GM20000 (cell line): ENCODE data around the gene DBX1.

Source experiments
- DNase-seq: peaks from one replicate; pipeline ENCODE4 v3.0.0; 2012; ENCODE audit warnings: low spot score
- TF ChIP-seq, protein P1 (sequence below): IDR thresholded peaks from 2 replicates; pipeline ENCODE4 v1.5.1; 2012; ENCODE audit warnings: mild to moderate bottlenecking, control low read depth; ENCODE audit errors: extremely low read depth, missing control alignments

The DBX1 gene

DNA sequence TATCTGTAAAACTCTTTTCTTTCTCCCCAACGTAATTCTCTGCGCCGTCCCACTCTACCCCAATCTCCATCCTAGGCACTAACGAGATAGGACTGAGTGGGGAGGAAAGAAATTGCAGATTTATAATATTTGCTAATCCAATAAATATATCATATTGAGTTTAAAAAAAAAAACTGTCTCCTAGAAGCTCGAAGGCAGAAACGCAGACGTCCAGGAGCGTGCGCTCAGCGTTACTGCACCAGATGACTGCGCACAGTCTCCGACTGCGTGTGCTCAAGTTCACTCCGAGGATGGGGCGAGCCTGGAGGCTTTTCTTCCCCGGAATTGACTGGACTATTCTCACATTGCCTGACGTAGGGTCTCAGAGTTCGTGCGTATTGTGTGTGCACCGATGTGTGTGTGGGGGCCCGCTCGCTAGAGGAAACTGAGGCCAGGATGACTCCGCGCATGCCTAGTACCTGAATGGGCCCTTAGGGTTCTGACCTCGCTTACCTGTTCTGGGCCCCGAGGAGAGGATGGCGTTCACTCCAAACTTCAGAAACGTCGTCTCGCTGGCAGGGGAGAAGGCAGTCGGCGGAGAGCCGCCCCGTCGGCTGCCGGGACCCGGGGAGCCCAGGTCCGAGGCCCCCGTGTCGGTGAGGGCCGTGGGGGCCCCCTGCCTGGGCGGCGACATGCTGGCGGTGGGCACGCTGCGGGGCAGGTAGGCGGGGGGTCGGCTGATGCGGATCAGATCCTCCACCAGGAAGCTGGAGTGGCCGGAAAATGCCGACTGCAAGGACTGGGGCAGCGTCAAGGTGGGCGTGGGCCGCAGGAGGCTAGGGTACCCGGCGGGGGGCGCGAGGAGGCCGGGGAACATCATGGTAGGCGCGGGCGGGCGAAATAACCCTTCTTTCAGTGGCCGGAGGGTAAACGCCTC is 551 bp downstream of the DBX1 start:
- TF ChIP-seq, protein P1, sequence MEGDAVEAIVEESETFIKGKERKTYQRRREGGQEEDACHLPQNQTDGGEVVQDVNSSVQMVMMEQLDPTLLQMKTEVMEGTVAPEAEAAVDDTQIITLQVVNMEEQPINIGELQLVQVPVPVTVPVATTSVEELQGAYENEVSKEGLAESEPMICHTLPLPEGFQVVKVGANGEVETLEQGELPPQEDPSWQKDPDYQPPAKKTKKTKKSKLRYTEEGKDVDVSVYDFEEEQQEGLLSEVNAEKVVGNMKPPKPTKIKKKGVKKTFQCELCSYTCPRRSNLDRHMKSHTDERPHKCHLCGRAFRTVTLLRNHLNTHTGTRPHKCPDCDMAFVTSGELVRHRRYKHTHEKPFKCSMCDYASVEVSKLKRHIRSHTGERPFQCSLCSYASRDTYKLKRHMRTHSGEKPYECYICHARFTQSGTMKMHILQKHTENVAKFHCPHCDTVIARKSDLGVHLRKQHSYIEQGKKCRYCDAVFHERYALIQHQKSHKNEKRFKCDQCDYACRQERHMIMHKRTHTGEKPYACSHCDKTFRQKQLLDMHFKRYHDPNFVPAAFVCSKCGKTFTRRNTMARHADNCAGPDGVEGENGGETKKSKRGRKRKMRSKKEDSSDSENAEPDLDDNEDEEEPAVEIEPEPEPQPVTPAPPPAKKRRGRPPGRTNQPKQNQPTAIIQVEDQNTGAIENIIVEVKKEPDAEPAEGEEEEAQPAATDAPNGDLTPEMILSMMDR = no peak
- DNase-seq = no peak

DNA sequence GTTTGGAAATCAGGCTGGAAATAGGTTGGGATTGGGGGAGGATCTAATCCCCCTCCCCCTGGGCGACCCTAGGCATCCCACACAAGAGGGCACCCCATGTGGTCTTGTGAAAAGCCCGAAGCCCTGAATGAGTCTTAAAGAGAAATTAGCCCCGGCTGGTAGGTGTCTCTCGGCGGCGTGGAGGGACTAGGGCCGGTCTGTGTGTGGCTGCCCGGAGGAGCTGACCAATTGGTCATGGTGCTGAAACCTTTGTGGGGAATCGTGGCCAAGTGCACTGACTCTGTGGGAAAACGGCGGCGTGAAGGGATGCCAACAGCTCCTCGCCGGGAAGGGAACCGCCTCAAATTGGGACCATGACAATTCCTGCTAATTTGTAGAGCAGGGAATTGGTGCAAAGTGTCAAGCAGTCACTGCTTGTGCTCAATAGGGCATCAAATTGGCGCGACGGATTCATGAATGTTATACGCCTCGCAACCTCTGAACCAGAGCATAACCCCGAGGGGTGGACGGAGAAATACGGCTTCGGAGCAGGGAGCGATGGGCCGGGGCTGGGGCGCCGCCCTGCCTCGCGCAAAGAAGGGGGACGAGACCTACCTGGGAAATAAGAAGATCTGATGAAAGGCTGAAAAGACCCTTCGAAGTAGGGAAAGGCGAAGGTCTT is 1.5 kb downstream of the DBX1 start:
- TF ChIP-seq, protein P1 = no peak

DNA sequence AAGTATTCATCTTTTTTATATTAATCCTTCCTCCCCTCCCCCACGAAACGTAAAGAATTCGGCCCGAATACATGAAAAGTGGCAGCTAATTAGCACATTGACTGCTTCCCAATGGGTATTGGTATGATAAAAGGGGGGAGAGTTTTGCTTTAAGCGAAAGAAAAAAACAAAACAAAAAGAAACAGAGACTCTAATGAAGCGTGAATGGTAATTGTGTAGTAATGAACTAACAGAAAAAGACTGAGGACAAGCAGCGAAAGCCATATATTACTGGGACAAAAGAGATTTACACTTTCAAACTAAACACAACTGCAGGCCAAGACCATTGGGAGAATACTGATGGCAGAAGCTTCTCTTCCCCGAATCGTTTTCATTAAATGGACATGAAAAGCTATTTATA is 2.5 kb downstream of the DBX1 start:
- TF ChIP-seq, protein P1 = no peak
- peak; percentile 18 for DNase-seq

More for the DNA sequence above, 1.5 kb downstream of the DBX1 start:
- DNase-seq = peak; percentile 56

DNA sequence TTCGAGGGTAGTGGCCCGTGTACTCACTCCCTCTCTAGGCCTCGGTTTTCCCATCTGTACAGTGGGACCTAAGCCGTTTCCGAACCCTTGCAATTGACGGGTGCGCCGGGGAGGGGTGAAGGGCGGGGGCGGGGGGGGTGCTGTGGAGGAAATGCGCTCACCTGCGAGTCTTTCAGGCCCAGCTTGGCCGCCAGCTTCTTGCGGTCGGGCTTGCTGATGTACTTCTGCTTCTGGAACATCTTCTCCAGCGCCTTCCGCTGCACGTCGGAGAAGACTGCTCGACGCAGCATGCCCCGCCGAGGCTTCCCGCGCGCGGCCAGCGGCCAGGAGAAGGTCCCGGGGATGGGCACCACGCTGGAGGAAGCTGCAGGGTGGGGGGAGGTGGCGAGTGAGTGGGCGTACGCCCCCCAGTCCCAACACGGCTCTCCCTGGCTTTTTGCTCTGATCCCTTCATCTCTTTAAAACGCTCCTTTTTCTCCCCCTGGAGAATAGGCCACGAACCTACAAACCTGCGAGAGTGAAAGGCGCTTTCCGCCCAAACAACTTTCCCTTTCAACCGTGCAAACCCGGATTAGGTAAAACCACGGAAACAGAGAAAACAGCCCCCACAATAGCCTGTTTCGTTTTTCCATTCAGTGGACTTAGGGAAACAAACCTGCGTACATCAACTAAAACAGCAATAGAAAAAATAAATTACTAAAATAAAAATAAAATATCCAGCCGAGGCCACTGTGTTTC is 3.2 kb downstream of the DBX1 start:
- TF ChIP-seq, protein P1 = no peak
- peak; percentile 32 for DNase-seq

DNA sequence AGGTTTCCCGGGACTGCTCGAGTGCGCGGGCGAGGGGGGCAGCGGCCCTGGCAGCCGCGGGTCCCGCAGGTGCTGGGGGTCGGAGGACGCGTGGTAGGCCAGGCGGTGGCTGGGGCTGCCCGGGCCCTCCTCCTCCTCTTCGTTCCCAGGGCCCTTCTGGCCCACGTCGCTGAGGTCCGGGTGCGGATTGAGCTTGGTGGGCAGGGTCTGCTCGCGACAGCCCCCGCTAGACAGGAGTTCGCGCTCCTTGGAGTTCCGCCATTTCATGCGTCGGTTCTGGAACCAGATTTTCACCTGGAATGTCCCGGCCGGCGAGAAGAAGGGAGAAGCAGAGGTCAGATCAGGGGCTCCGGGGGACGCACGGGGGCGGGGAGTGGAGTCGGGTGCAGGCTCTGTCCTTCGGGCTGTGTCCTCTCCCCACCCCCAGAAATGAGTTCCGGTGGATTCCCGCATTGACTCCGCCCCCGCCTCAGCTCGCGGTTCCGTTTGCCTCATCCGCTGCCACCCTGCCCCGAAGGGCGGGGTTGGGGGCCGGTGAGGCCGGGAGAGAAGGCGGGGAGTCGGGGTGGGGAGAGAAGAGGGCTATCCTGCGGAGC is 3.9 kb downstream of the DBX1 start:
- TF ChIP-seq, protein P1 = no peak
- peak; percentile 64 for DNase-seq

DNA sequence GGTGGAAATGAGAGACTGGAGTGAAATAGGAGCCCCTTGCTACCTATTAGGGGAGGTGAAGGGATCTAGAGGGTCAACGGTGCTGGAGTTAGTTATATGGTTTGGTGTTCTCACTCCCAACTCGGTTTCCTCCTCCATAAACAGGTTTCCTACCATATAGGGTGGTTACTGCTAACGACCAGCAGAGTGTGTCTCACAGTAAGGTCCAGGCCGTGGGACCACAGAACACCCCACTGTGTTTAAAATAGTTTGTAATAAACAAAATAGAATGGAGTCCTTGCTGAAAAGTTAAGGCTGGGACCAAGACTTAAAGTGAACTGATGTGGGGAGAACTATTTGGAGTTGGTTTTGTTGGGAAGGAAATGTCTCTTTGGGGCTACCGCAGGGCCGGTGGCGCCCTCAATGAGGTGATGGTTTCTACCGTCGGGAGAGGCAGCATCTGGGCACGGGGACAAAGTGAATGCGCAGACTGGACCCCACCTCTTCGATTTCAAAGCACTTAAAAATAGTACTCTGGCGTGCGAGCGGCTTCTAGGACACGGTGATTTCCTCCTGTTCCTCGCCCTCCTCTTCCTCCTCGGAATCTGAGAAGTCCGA is 4.5 kb downstream of the DBX1 start:
- TF ChIP-seq, protein P1 = no peak
- peak; percentile 21 for DNase-seq
